Islet of Langerhans (tissue), 1 donor: ENCODE results near the gene DCBLD1.
"Not testable (repeated sequence)": the region's sequence is repeated elsewhere in the genome, so short reads cannot be mapped to it uniquely, and the experiment has no call there.

ENCODE experiments used
- FAIRE-seq: peaks from one replicate; lab custom pipeline; 2011; peaks lifted over from hg19 to GRCh38; lab: Jason Lieb, UNC

DCBLD1 gene

GRCh38 chr6:117501722-117502121 is 19.2 kb downstream of the DCBLD1 start:
- no peak for FAIRE-seq

- FAIRE-seq, result no peak
These were observed 20.1 kb downstream of the DCBLD1 start for GRCh38 chr6:117502580-117502979.

GRCh38 chr6:117503211-117503610 is 20.7 kb downstream of the DCBLD1 start:
- FAIRE-seq, result no peak

- no peak for FAIRE-seq
These were observed 22.1 kb downstream of the DCBLD1 start for GRCh38 chr6:117504478-117505144.

- FAIRE-seq, result no peak
These were observed 22.8 kb downstream of the DCBLD1 start for GRCh38 chr6:117505311-117505710.

- no peak for FAIRE-seq
These were observed 23.8 kb downstream of the DCBLD1 start for GRCh38 chr6:117506180-117506835.

- no peak for FAIRE-seq
These were observed 24.4 kb downstream of the DCBLD1 start for GRCh38 chr6:117506907-117507306.

GRCh38 chr6:117508450-117508971 is 26.0 kb downstream of the DCBLD1 start:
- FAIRE-seq, result no peak

GRCh38 chr6:117509021-117509420 is 26.5 kb downstream of the DCBLD1 start:
- no peak for FAIRE-seq

GRCh38 chr6:117512056-117512828 is 29.8 kb downstream of the DCBLD1 start:
- FAIRE-seq, result no peak

- no peak for FAIRE-seq
These were observed 30.6 kb downstream of the DCBLD1 start for GRCh38 chr6:117512987-117513573.

GRCh38 chr6:117513778-117514365 is 31.4 kb downstream of the DCBLD1 start:
- no peak for FAIRE-seq

GRCh38 chr6:117514655-117515054 is 32.2 kb downstream of the DCBLD1 start:
- FAIRE-seq, result no peak

GRCh38 chr6:117515326-117515725 is 32.9 kb downstream of the DCBLD1 start:
- no peak for FAIRE-seq

- not testable (repeated sequence) for FAIRE-seq
These were observed 35.5 kb downstream of the DCBLD1 start for GRCh38 chr6:117517995-117518394.

- FAIRE-seq, result no peak
These were observed 36.4 kb downstream of the DCBLD1 start for GRCh38 chr6:117518870-117519269.

GRCh38 chr6:117520603-117521395 is 38.3 kb downstream of the DCBLD1 start:
- no peak for FAIRE-seq

- FAIRE-seq, result no peak
These were observed 39.5 kb downstream of the DCBLD1 start for GRCh38 chr6:117521791-117522502.

- FAIRE-seq, result no peak
These were observed 43.1 kb downstream of the DCBLD1 start for GRCh38 chr6:117525607-117526006.

GRCh38 chr6:117530467-117531242 is 48.2 kb downstream of the DCBLD1 start:
- FAIRE-seq, result no peak
